Naive thymus-derived CD8-positive, alpha-beta T cell (primary cell): ENCODE results near the gene SLC22A7. TPM values are rescaled to one million over a fixed set of nuclear protein-coding genes. Genes with fewer than 3 reads are reported as not detected.

Experiments
- ATAC-seq, 2 donors: fragments of 150-1000 bp; cut with Tn5 transposase in 1 of 2; sonication (Bioruptor Pico), chemical (Tn5 transposase) in 1 of 2; 1 replicate in 1 of 2; 2 replicates in 1 of 2; pipeline ENCODE4 v1.10.0; 2021; ENCODE audit warnings: mild to moderate bottlenecking in 2 of 2, moderate library complexity in 2 of 2
- POLR2A ChIA-PET: fragments of 350-600 bp; sonication (Branson Sonifier 250); formaldehyde crosslinking; loops from one replicate; lab custom pipeline; 2021; ENCODE audit warnings: antibody characterized with exemption; lab: Charles Lee
- DNase-seq, 10 donors: peaks; one replicate each; pipeline versions ENCODE4 v3.0.0 to v3.0.0-alpha.2; 2020 to 2022
- H3K27ac Mint-ChIP-seq, 10 donors: one replicate each; pipeline ENCODE4 v1.8.0; 2020 to 2022; ENCODE audit warnings: mild to moderate bottlenecking in 10 of 10, mixed read lengths in 10 of 10, moderate library complexity in 4 of 10, inconsistent platforms in 1 of 10
- H3K27me3 Mint-ChIP-seq, 5 donors: one replicate each; pipeline ENCODE4 v1.8.0; 2021 to 2022; ENCODE audit warnings: mixed read lengths in 5 of 5
- H3K36me3 Mint-ChIP-seq, 3 donors: one replicate each; pipeline ENCODE4 v1.8.0; 2020 to 2022; ENCODE audit warnings: mixed read lengths in 3 of 3, mild to moderate bottlenecking in 2 of 3, inconsistent platforms in 1 of 3
- H3K4me1 Mint-ChIP-seq, 4 donors: one replicate each; pipeline ENCODE4 v1.8.0; 2021 to 2022; ENCODE audit warnings: mixed read lengths in 4 of 4
- H3K4me3 Mint-ChIP-seq, 10 donors: one replicate each; pipeline ENCODE4 v1.8.0; 2020 to 2022; ENCODE audit warnings: mild to moderate bottlenecking in 10 of 10, mixed read lengths in 10 of 10, moderate library complexity in 6 of 10, inconsistent platforms in 1 of 10
- H3K9me3 Mint-ChIP-seq, 9 donors: one replicate each; pipeline ENCODE4 v1.8.0; 2020 to 2022; ENCODE audit warnings: mixed read lengths in 9 of 9, mild to moderate bottlenecking in 3 of 9, inconsistent platforms in 1 of 9, moderate library complexity in 1 of 9
- polyA plus RNA-seq, 3 donors: library from polyadenylated mRNA; unstranded; fragments of 300-500 nt; fragmentation: Illumina TruSeq; gene quantifications; one replicate each; pipeline ENCODE4 v1.2.3, GENCODE V29; 2021
- total RNA-seq, 8 experiments: library from RNA in 2 of 8; stranded (reverse) in 2 of 8; gene quantifications; one replicate each; pipeline ENCODE4 v1.2.3 and lab custom pipeline; 2021 to 2026

Gene SLC22A7
- total and polyA plus RNA-seq, 5 experiments from 2014 or later, result not detected

- H3K4me1 Mint-ChIP-seq, result peaks cover 10 to 16% (median 15%) of the 10 kb centered on the region in 4 donors
- ATAC-seq (no peak), DNase-seq (no peak)
- POLR2A ChIA-PET, result no interaction called here
- H3K27ac Mint-ChIP-seq, result peak overlapping the region in 3 of 10 donors; percentile 36 to 57 (median 46)
- H3K4me3 Mint-ChIP-seq, result no peak overlapping the region
- no peaks in the 10 kb centered on the region for H3K36me3 Mint-ChIP-seq
- no peaks in the 10 kb centered on the region for H3K9me3 Mint-ChIP-seq
- peaks cover 15 to 52% (median 22%) of the 10 kb centered on the region in 5 donors for H3K27me3 Mint-ChIP-seq
Measured at GRCh38 chr6:43277643-43278523, 20.2 kb upstream of the SLC22A7 start.

- no peak for ATAC-seq
- DNase-seq, result no peak
- Mint-ChIP-seq H3K9me3 (no peaks in the 10 kb centered on the region), H3K4me3 (no peak overlapping the region), H3K27me3 (peaks cover 15 to 52% (median 22%) of the 10 kb centered on the region in 5 donors), H3K36me3 (no peaks in the 10 kb centered on the region), H3K4me1 (peaks cover 10 to 15% (median 15%) of the 10 kb centered on the region in 4 donors), H3K27ac (peak overlapping the region in 1 of 10 donors; percentile 57)
- POLR2A ChIA-PET, result no interaction called here
Measured at GRCh38 chr6:43278524-43279078, 19.5 kb upstream of the SLC22A7 start.

GRCh38 chr6:43280234-43280633 is 17.8 kb upstream of the SLC22A7 start:
- peaks cover 15 to 52% (median 24%) of the 10 kb centered on the region in 5 donors for H3K27me3 Mint-ChIP-seq

GRCh38 chr6:43282060-43282459 is 16.0 kb upstream of the SLC22A7 start:
- Mint-ChIP-seq H3K4me3 (no peak overlapping the region), H3K9me3 (no peaks in the 10 kb centered on the region), H3K27ac (peak overlapping the region in 1 of 10 donors; percentile 65), H3K27me3 (peaks cover 18 to 63% (median 29%) of the 10 kb centered on the region in 5 donors), H3K4me1 (peaks cover 1 to 6% (median 3%) of the 10 kb centered on the region in 4 donors), H3K36me3 (no peaks in the 10 kb centered on the region)
- POLR2A ChIA-PET, result no interaction called here
- no peak for ATAC-seq
- no peak for DNase-seq

More at GRCh38 chr6:43280234-43280633, 17.8 kb upstream of the SLC22A7 start:
- Mint-ChIP-seq H3K36me3 (no peaks in the 10 kb centered on the region), H3K27ac (no peak overlapping the region), H3K4me3 (no peak overlapping the region), H3K9me3 (no peaks in the 10 kb centered on the region), H3K4me1 (peaks cover 5 to 15% (median 9%) of the 10 kb centered on the region in 4 donors)
- DNase-seq, result no peak
- ATAC-seq, result no peak
- POLR2A ChIA-PET, result no interaction called here

GRCh38 chr6:43282636-43283513 is 15.2 kb upstream of the SLC22A7 start:
- POLR2A ChIA-PET, result no interaction called here

GRCh38 chr6:43283514-43283901 is 14.6 kb upstream of the SLC22A7 start:
- Mint-ChIP-seq H3K9me3 (no peaks in the 10 kb centered on the region), H3K27ac (no peak overlapping the region), H3K4me1 (peaks cover 0 to 5% (median 1%) of the 10 kb centered on the region in 4 donors), H3K27me3 (peaks cover 17 to 61% (median 26%) of the 10 kb centered on the region in 5 donors), H3K36me3 (no peaks in the 10 kb centered on the region), H3K4me3 (no peak overlapping the region)
- no peak for DNase-seq
- POLR2A ChIA-PET, result no interaction called here
- no peak for ATAC-seq

More at GRCh38 chr6:43282636-43283513, 15.2 kb upstream of the SLC22A7 start:
- Mint-ChIP-seq H3K4me1 (peaks cover 0 to 5% (median 1%) of the 10 kb centered on the region in 4 donors), H3K36me3 (no peaks in the 10 kb centered on the region), H3K27me3 (peaks cover 18 to 63% (median 25%) of the 10 kb centered on the region in 5 donors), H3K27ac (no peak overlapping the region), H3K4me3 (no peak overlapping the region), H3K9me3 (no peaks in the 10 kb centered on the region)
- DNase-seq, result no peak
- ATAC-seq, result no peak

- Mint-ChIP-seq H3K36me3 (no peaks in the 10 kb centered on the region), H3K27me3 (peaks cover 16 to 58% (median 27%) of the 10 kb centered on the region in 5 donors), H3K9me3 (no peaks in the 10 kb centered on the region), H3K4me1 (peaks cover 0 to 5% (median 1%) of the 10 kb centered on the region in 4 donors), H3K4me3 (no peak overlapping the region), H3K27ac (no peak overlapping the region)
- POLR2A ChIA-PET, result no interaction called here
- DNase-seq (no peak), ATAC-seq (no peak)
Measured at GRCh38 chr6:43283905-43284304, 14.2 kb upstream of the SLC22A7 start.

- POLR2A ChIA-PET, result no interaction called here
- Mint-ChIP-seq H3K27me3 (peaks cover 16 to 56% (median 27%) of the 10 kb centered on the region in 5 donors), H3K9me3 (no peaks in the 10 kb centered on the region), H3K36me3 (no peaks in the 10 kb centered on the region), H3K4me3 (no peak overlapping the region), H3K27ac (no peak overlapping the region), H3K4me1 (peaks cover 0 to 5% (median 1%) of the 10 kb centered on the region in 4 donors)
- ATAC-seq, result no peak
- DNase-seq, result no peak
Measured at GRCh38 chr6:43284991-43285781, 12.9 kb upstream of the SLC22A7 start.

- no peaks in the 10 kb centered on the region for H3K9me3 Mint-ChIP-seq
- H3K27ac Mint-ChIP-seq, result no peak overlapping the region
- DNase-seq, result no peak
- POLR2A ChIA-PET, result no interaction called here
- H3K4me3 Mint-ChIP-seq, result no peak overlapping the region
- H3K4me1 Mint-ChIP-seq, result peaks cover 0 to 5% (median under 1%) of the 10 kb centered on the region in 4 donors
- peaks cover 11 to 49% (median 26%) of the 10 kb centered on the region in 5 donors for H3K27me3 Mint-ChIP-seq
- no peak for ATAC-seq
- no peaks in the 10 kb centered on the region for H3K36me3 Mint-ChIP-seq
Measured at GRCh38 chr6:43285832-43286231, 12.2 kb upstream of the SLC22A7 start.

- H3K9me3 Mint-ChIP-seq, result no peaks in the 10 kb centered on the region
- POLR2A ChIA-PET, result no interaction called here
- H3K27me3 Mint-ChIP-seq, result peaks cover 8 to 43% (median 22%) of the 10 kb centered on the region in 5 donors
- ATAC-seq (no peak), DNase-seq (no peak)
- peaks cover 0 to 3% (median under 1%) of the 10 kb centered on the region in 4 donors for H3K4me1 Mint-ChIP-seq
- no peaks in the 10 kb centered on the region for H3K36me3 Mint-ChIP-seq
- no peak overlapping the region for H3K4me3 Mint-ChIP-seq
- H3K27ac Mint-ChIP-seq, result no peak overlapping the region
Measured at GRCh38 chr6:43286456-43286979, 11.5 kb upstream of the SLC22A7 start.

GRCh38 chr6:43286980-43287716 is 10.9 kb upstream of the SLC22A7 start:
- no peak overlapping the region for H3K4me3 Mint-ChIP-seq
- H3K27me3 Mint-ChIP-seq, result peaks cover 6 to 36% (median 18%) of the 10 kb centered on the region in 5 donors
- DNase-seq, result peak in 1 of 10 donors; percentile 49
- no peaks in the 10 kb centered on the region for H3K9me3 Mint-ChIP-seq
- peaks cover 0 to 3% (median under 1%) of the 10 kb centered on the region in 4 donors for H3K4me1 Mint-ChIP-seq
- POLR2A ChIA-PET, result no interaction called here
- ATAC-seq, result no peak
- no peaks in the 10 kb centered on the region for H3K36me3 Mint-ChIP-seq
- no peak overlapping the region for H3K27ac Mint-ChIP-seq
